Right hindlimb (tissue), 1 donor: Measurements from ENCODE around the gene IVL.

Source experiments
- DNase-seq: peaks from one replicate; pipeline ENCODE4 v3.0.0-alpha.2; 2018

IVL gene

GRCh38 chr1:152888126-152888525, 20.2 kb upstream of the IVL start:
- no peak for DNase-seq

GRCh38 chr1:152899027-152899426, 9.3 kb upstream of the IVL start:
- no peak for DNase-seq

- DNase-seq: no peak
These were observed 8.5 kb upstream of the IVL start for GRCh38 chr1:152899883-152900282.

GRCh38 chr1:152901631-152902030, 6.7 kb upstream of the IVL start:
- no peak for DNase-seq

- DNase-seq: no peak
These were observed 5.7 kb upstream of the IVL start for GRCh38 chr1:152902636-152903035.

GRCh38 chr1:152904688-152905440, 3.5 kb upstream of the IVL start:
- no peak for DNase-seq

- no peak for DNase-seq
These were observed 2.3 kb upstream of the IVL start for GRCh38 chr1:152906023-152906565.

GRCh38 chr1:152909206-152909605, 860 bp downstream of the IVL start:
- DNase-seq: no peak

- no peak for DNase-seq
These were observed 4.1 kb downstream of the IVL start for GRCh38 chr1:152912471-152912870.

- no peak for DNase-seq
These were observed 4.6 kb downstream of the IVL start for GRCh38 chr1:152912900-152913299.

- no peak for DNase-seq
These were observed 9.4 kb downstream of the IVL start for GRCh38 chr1:152917794-152918193.

GRCh38 chr1:152919071-152919470, 10.7 kb downstream of the IVL start:
- DNase-seq: no peak

- DNase-seq: no peak
These were observed 15.8 kb downstream of the IVL start for GRCh38 chr1:152924191-152924590.

- no peak for DNase-seq
These were observed 17.7 kb downstream of the IVL start for GRCh38 chr1:152926091-152926490.

GRCh38 chr1:152928671-152929070, 20.3 kb downstream of the IVL start:
- no peak for DNase-seq

- no peak for DNase-seq
These were observed 23.9 kb downstream of the IVL start for GRCh38 chr1:152932170-152932811.

GRCh38 chr1:152933196-152933595, 24.9 kb downstream of the IVL start:
- DNase-seq: no peak

GRCh38 chr1:152940614-152941013, 32.3 kb downstream of the IVL start:
- DNase-seq: no peak

- no peak for DNase-seq
These were observed 32.8 kb downstream of the IVL start for GRCh38 chr1:152941037-152941711.

- DNase-seq: no peak
These were observed 33.8 kb downstream of the IVL start for GRCh38 chr1:152942161-152942560.

- no peak for DNase-seq
These were observed 37.9 kb downstream of the IVL start for GRCh38 chr1:152946248-152946647.

GRCh38 chr1:152946651-152947256, 38.4 kb downstream of the IVL start, which contains the start of gene SPRR5:
Gene SPRR5 (plus strand): TSS chr1:152947206. CDS start chr1:152948555, 1,349 bp downstream.
- DNase-seq: no peak

GRCh38 chr1:152951711-152952110, 43.4 kb downstream of the IVL start:
- DNase-seq: no peak
